H1 (cell line): ENCODE results near the gene CAMKK2. TPM values are rescaled to one million over a fixed set of nuclear protein-coding genes. Genes with fewer than 3 reads are reported as not detected.

Source experiments
- CTCF ChIA-PET: fragments of 300-600 bp; sonication (Branson Sonifier 250); formaldehyde crosslinking; loops from one replicate; lab custom pipeline; 2021; ENCODE audit not compliant: partially characterized antibody; lab: Charles Lee
- POLR2A ChIA-PET: fragments of 300-600 bp; sonication (Branson Sonifier 250); formaldehyde crosslinking; loops from one replicate; lab custom pipeline; 2021; ENCODE audit warnings: inconsistent platforms; ENCODE audit not compliant: partially characterized antibody; lab: Charles Lee
- DNase-seq, 2 experiments: peaks; one replicate each; pipeline versions ENCODE4 v3.0.0 to v3.0.0-alpha.2; 2010 to 2022; ENCODE audit warnings: low spot score in 2 of 2, low read depth in 1 of 2, mixed read lengths in 1 of 2
- FAIRE-seq: peaks from 2 replicates; lab custom pipeline; 2011; peaks lifted over from hg19 to GRCh38; lab: Jason Lieb, UNC
- H2AFZ ChIP-seq: 2 replicates; pipeline ENCODE4 v1.8.1; 2012; ENCODE audit warnings: low read length, inconsistent platforms
- H2AK5ac ChIP-seq: 2 replicates; pipeline ENCODE4 v1.6.1; 2013; ENCODE audit warnings: low read depth, low read length
- H2BK120ac ChIP-seq: replicated peaks from 2 replicates; pipeline ENCODE3; 2013; ENCODE audit warnings: low read depth, low read length, inconsistent platforms
- H2BK12ac ChIP-seq: 2 replicates; pipeline ENCODE4 v1.6.1; 2013; ENCODE audit warnings: low read depth, low read length
- H2BK15ac ChIP-seq: 2 replicates; pipeline ENCODE4 v1.6.1; 2013; ENCODE audit warnings: low read length
- H2BK20ac ChIP-seq: 2 replicates; pipeline ENCODE4 v1.6.1; 2013; ENCODE audit warnings: low read length
- H2BK5ac ChIP-seq: 2 replicates; pipeline ENCODE4 v1.6.1; 2013; ENCODE audit warnings: low read depth, low read length
- H3K14ac ChIP-seq: 2 replicates; pipeline ENCODE4 v1.6.1; 2013; ENCODE audit warnings: inconsistent platforms; ENCODE audit not compliant: insufficient read length
- H3K18ac ChIP-seq: 2 replicates; pipeline ENCODE4 v1.6.1; 2013; ENCODE audit warnings: low read length; ENCODE audit errors: extremely low read depth
- H3K23ac ChIP-seq: 2 replicates; pipeline ENCODE4 v1.6.1; 2013; ENCODE audit warnings: inconsistent platforms; ENCODE audit not compliant: insufficient read length
- H3K23me2 ChIP-seq: 2 replicates; pipeline ENCODE4 v1.6.1; 2013; ENCODE audit warnings: low read depth, low read length
- H3K27ac ChIP-seq: 2 replicates; pipeline ENCODE4 v1.6.1; 2011; ENCODE audit warnings: low read depth, low read length, inconsistent platforms
- H3K27me3 ChIP-seq, 4 experiments: replicated peaks in 1 of 4; 1 replicate in 1 of 4; 2 replicates in 3 of 4; pipeline versions ENCODE4 v1.6.1 to v1.8.1; 2011 to 2013; ENCODE audit warnings: low read length in 3 of 4, mild to moderate bottlenecking in 3 of 4, inconsistent platforms in 2 of 4, mixed read lengths in 2 of 4, moderate library complexity in 1 of 4; ENCODE audit not compliant: control insufficient read depth in 3 of 4, insufficient read depth in 3 of 4; ENCODE audit errors: extremely low read depth in 1 of 4
- H3K36me3 ChIP-seq, 4 experiments: 2 replicates each; pipeline versions ENCODE4 v1.6.1 to v1.8.1; 2011 to 2013; ENCODE audit warnings: mild to moderate bottlenecking in 4 of 4, low read length in 3 of 4, moderate library complexity in 2 of 4, control low read depth in 1 of 4, inconsistent platforms in 1 of 4; ENCODE audit not compliant: insufficient read depth in 4 of 4, control insufficient read depth in 2 of 4
- H3K4ac ChIP-seq: replicated peaks from 2 replicates; pipeline ENCODE3; 2013; ENCODE audit warnings: low read length, low read depth, mixed read lengths, inconsistent platforms; ENCODE audit not compliant: insufficient read length
- H3K4me1 ChIP-seq, 4 experiments: replicated peaks in 1 of 4; 1 replicate in 1 of 4; 2 replicates in 3 of 4; pipeline versions ENCODE4 v1.6.1 to v1.8.1; 2011 to 2013; ENCODE audit warnings: low read length in 3 of 4, inconsistent platforms in 2 of 4, mixed read lengths in 1 of 4; ENCODE audit not compliant: insufficient read depth in 4 of 4, control insufficient read depth in 3 of 4
- H3K4me2 ChIP-seq, 2 experiments: 2 replicates each; pipeline versions ENCODE4 v1.6.1 to v1.8.1; 2011 to 2013; ENCODE audit warnings: low read depth in 2 of 2, low read length in 2 of 2, control low read depth in 1 of 2, inconsistent platforms in 1 of 2, mild to moderate bottlenecking in 1 of 2; ENCODE audit not compliant: insufficient read depth in 1 of 2
- H3K4me3 ChIP-seq, 4 experiments: fragments of 200-600, 300-600 bp in 1 of 4; sonication (generic), shearing (Covaris generic), sonication (Bioruptor Twin) in 1 of 4; 2 replicates each; pipeline versions ENCODE4 v1.5.1 to v1.8.1; 2011 to 2016; ENCODE audit warnings: low read length in 4 of 4, low read depth in 3 of 4, control low read depth in 2 of 4, inconsistent platforms in 2 of 4, mild to moderate bottlenecking in 2 of 4, mixed read lengths in 1 of 4, moderate library complexity in 1 of 4; ENCODE audit not compliant: insufficient read depth in 2 of 4; ENCODE audit errors: extremely low read depth in 1 of 4
- H3K56ac ChIP-seq: replicated peaks from 2 replicates; pipeline ENCODE3; 2013; ENCODE audit warnings: low read depth, mild to moderate bottlenecking, mixed read lengths, low read length, inconsistent platforms; ENCODE audit not compliant: insufficient read length
- H3K79me1 ChIP-seq: 2 replicates; pipeline ENCODE4 v1.6.1; 2013; ENCODE audit warnings: low read depth, low read length, control low read depth
- H3K79me2 ChIP-seq, 2 experiments: 2 replicates each; pipeline versions ENCODE4 v1.6.1 to v1.8.1; 2012 to 2013; ENCODE audit warnings: low read length in 2 of 2, mild to moderate bottlenecking in 2 of 2, inconsistent platforms in 1 of 2; ENCODE audit not compliant: insufficient read depth in 2 of 2, control insufficient read depth in 1 of 2
- H3K9ac ChIP-seq, 4 experiments: replicated peaks in 1 of 4; 1 replicate in 1 of 4; 2 replicates in 3 of 4; pipeline versions ENCODE4 v1.6.1 to v1.8.1; 2011 to 2013; ENCODE audit warnings: low read depth in 3 of 4, low read length in 3 of 4, control low read depth in 2 of 4, mild to moderate bottlenecking in 2 of 4, moderate library complexity in 2 of 4, inconsistent platforms in 1 of 4; ENCODE audit errors: extremely low read depth in 1 of 4
- H3K9me3 ChIP-seq, 2 experiments: 2 replicates each; pipeline versions ENCODE4 v1.6.1 to v1.8.1; 2012 to 2013; ENCODE audit warnings: mild to moderate bottlenecking in 2 of 2, moderate library complexity in 2 of 2, control low read depth in 1 of 2, inconsistent platforms in 1 of 2, low read depth in 1 of 2, low read length in 1 of 2, mixed read lengths in 1 of 2; ENCODE audit not compliant: insufficient read depth in 2 of 2
- H4K20me1 ChIP-seq, 2 experiments: replicated peaks in 1 of 2; 2 replicates each; pipeline versions ENCODE3 to v1.8.1; 2011 to 2013; ENCODE audit warnings: inconsistent platforms in 2 of 2, low read length in 2 of 2, mild to moderate bottlenecking in 1 of 2; ENCODE audit not compliant: insufficient read depth in 2 of 2, control insufficient read depth in 1 of 2
- H4K5ac ChIP-seq: 2 replicates; pipeline ENCODE4 v1.6.1; 2013; ENCODE audit warnings: low read length, low read depth, mixed read lengths, inconsistent platforms; ENCODE audit not compliant: insufficient read length
- H4K8ac ChIP-seq: 2 replicates; pipeline ENCODE4 v1.8.0; 2013; ENCODE audit warnings: mild to moderate bottlenecking, moderate library complexity, low read length, inconsistent platforms; ENCODE audit not compliant: insufficient read depth; ENCODE audit errors: extremely low read depth
- H4K91ac ChIP-seq: replicated peaks from 2 replicates; pipeline ENCODE3; 2013; ENCODE audit warnings: low read length, mixed read lengths, inconsistent platforms; ENCODE audit not compliant: insufficient read length
- CHD1 ChIP-seq: IDR thresholded peaks from 2 replicates; pipeline ENCODE4 v1.6.1; 2012; ENCODE audit warnings: low read depth, low read length, improper control_type of control experiment
- GABPA ChIP-seq: IDR thresholded peaks from 2 replicates; pipeline ENCODE4 v1.6.1; 2011; ENCODE audit warnings: mild to moderate bottlenecking, low read length, moderate library complexity, borderline replicate concordance; ENCODE audit not compliant: insufficient read depth
- SP4 ChIP-seq: IDR thresholded peaks from 2 replicates; pipeline ENCODE4 v1.6.1; 2012; ENCODE audit warnings: low read length, inconsistent platforms
- WGBS, 2 experiments: shearing (Covaris generic) in 1 of 2; methylation state at CpG; one replicate each; pipeline versions ENCODE4 v1.1.6 to v1.1.7; 2013 to 2015; ENCODE audit warnings: low lambda C conversion rate in 2 of 2, mixed read lengths in 2 of 2, inconsistent platforms in 1 of 2, low coverage in 1 of 2, missing lambda C conversion rate in 1 of 2; ENCODE audit not compliant: insufficient replicate concordance in 2 of 2, insufficient coverage in 1 of 2, insufficient read length in 1 of 2; ENCODE audit errors: extremely low coverage in 1 of 2, missing lambda C conversion rate in 1 of 2; 5-methylcytosine and 5-hydroxymethylcytosine counted together
- polyA plus RNA-seq, 7 experiments: library from polyadenylated mRNA; depleted of rRNA in 3 of 7; stranded (reverse) in 5 of 7; unstranded in 2 of 7; fragments of >200 nt in 5 of 7; fragments of 200-250 nt in 2 of 7; gene quantifications; 1 replicate in 5 of 7; 2 replicates in 1 of 7; 4 replicates in 1 of 7; pipeline versions ENCODE4 v1.2.1 to v1.2.3, GENCODE V29; 2011 to 2013; ENCODE audit warnings: missing spikeins in 2 of 7, mixed read lengths in 2 of 7
- total RNA-seq: library from RNA; stranded (reverse); fragmentation: NEBNext Ultra II Directional; extraction: Animal tissue kit (Norgen Biotek cat#: 25700); gene quantifications from 2 replicates; pipeline ENCODE4 v1.2.1, GENCODE V29; 2021

The CAMKK2 gene
- total and polyA plus RNA-seq, 2 of the 8 experiments (the other 6 are each of a cell fraction or from before 2014, with no cell fraction given): 29.6 to 30.6 TPM

DNA sequence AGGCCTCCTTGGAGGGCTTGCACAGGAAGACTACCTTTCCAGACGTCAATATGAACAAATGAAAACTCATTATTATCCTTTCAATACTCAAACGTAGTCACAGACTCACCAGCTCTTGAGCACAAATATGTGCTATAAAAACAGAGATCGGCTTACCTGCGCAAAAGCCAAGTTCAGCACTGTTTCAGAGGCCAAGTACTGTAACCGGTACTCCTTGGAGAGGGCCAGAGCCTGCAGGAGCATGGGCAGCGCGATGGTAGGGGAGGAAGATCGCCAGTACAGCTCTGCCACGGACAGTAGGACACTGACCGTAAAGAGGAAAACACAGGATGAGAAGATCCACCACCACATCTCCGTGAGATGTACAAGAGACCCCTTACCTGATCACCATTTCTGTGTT, 21.6 kb upstream of the CAMKK2 start:
- Histone ChIP-seq H3K56ac (no peak overlapping the region), H3K27ac (no peak overlapping the region), H3K23me2 (no peaks in the 10 kb centered on the region), H2BK12ac (no peak overlapping the region), H3K4me3 (no peak overlapping the region), H3K4me2 (no peak overlapping the region), H3K14ac (no peak overlapping the region), H2BK5ac (no peak overlapping the region), H3K36me3 (peaks cover 0 to 26% (median 15%) of the 10 kb centered on the region in 4 experiments; a peak in 7 of 8 replicates), H2AK5ac (no peak overlapping the region), H4K8ac (no peak overlapping the region), H2BK20ac (no peak overlapping the region), H2BK15ac (no peak overlapping the region), H4K5ac (no peak overlapping the region), H3K27me3 (no peaks in the 10 kb centered on the region), H3K79me2 (no peaks in the 10 kb centered on the region), H3K4ac (no peak overlapping the region), H3K4me1 (no peaks in the 10 kb centered on the region), H4K20me1 (no peaks in the 10 kb centered on the region), H2AFZ (no peak overlapping the region), H3K23ac (no peak overlapping the region), H4K91ac (no peak overlapping the region), H3K9me3 (no peaks in the 10 kb centered on the region), H3K79me1 (no peaks in the 10 kb centered on the region), H3K9ac (no peak overlapping the region), H3K18ac (no peak overlapping the region), H2BK120ac (no peak overlapping the region)
- no peak for FAIRE-seq
- DNase-seq: no peak
- WGBS, 2 experiments: 93% methylated on average over 11 of the region's 11 CpGs; no CpG with 5 or more reads in 1 of the 2 experiments
- CTCF ChIA-PET: interaction anchor here (0.6 to 1.7 kb wide), 3 partner anchors 11 to 87 kb away, joined by 4 to 10 read pairs (median 4); no protein-coding TSS in a partner anchor
- POLR2A ChIA-PET: interaction anchor here (0.6 to 3.1 kb wide), 2 partner anchors 11 to 25 kb away, joined by 3 to 11 read pairs; no protein-coding TSS in a partner anchor
- TF ChIP-seq GABPA (no peak), CHD1 (no peak), SP4 (no peak)
